Neural cell (in vitro differentiated cells): ENCODE data around the gene RNASE9. TPM values are rescaled to one million over a fixed set of nuclear protein-coding genes. Genes with fewer than 3 reads are reported as not detected.
"Not testable (repeated sequence)": the region's sequence is repeated elsewhere in the genome, so short reads cannot be mapped to it uniquely, and the experiment has no call there.

Experiments used
- H2AFZ ChIP-seq: fragments of 200-600, 300-800 bp; sonication (generic), shearing (Covaris generic); 2 replicates; pipeline ENCODE4 v1.6.0; 2014; ENCODE audit warnings: low read depth, mild to moderate bottlenecking, antibody characterized with exemption, low read length, moderate library complexity
- H3F3A ChIP-seq: fragments of 200-600 bp; shearing (Covaris generic); 2 replicates; pipeline ENCODE4 v1.6.1; 2016; ENCODE audit warnings: mild to moderate bottlenecking, moderate library complexity, mixed read lengths, antibody characterized with exemption, low read length; ENCODE audit not compliant: insufficient read depth, poor library complexity, severe bottlenecking
- H3K27ac ChIP-seq: fragments of 200-600, 300-800 bp; sonication (generic), shearing (Covaris generic); 2 replicates; pipeline ENCODE4 v1.5.1; 2014; ENCODE audit warnings: mild to moderate bottlenecking, low read length, moderate library complexity
- H3K27me3 ChIP-seq: fragments of 300-800, 200-600 bp; sonication (generic), shearing (Covaris generic); 2 replicates; pipeline ENCODE4 v1.6.0; 2014; ENCODE audit warnings: mild to moderate bottlenecking, low read depth, low read length, moderate library complexity; ENCODE audit not compliant: insufficient read depth
- H3K36me3 ChIP-seq: fragments of 300-800, 200-600 bp; sonication (generic), shearing (Covaris generic); 2 replicates; pipeline ENCODE4 v1.5.1; 2014; ENCODE audit warnings: mild to moderate bottlenecking, antibody characterized with exemption, low read length, moderate library complexity; ENCODE audit not compliant: insufficient read depth
- H3K4me2 ChIP-seq: fragments of 300-800, 200-600 bp; sonication (generic), shearing (Covaris generic); 2 replicates; pipeline ENCODE4 v1.6.0; 2014; ENCODE audit warnings: mild to moderate bottlenecking, low read length
- H3K4me3 ChIP-seq: fragments of 300-800, 200-600 bp; sonication (generic), shearing (Covaris generic); 2 replicates; pipeline ENCODE4 v1.5.1; 2014; ENCODE audit warnings: mild to moderate bottlenecking, low read length, moderate library complexity
- H3K79me2 ChIP-seq: fragments of 200-600 bp; shearing (Covaris generic); replicated peaks from 2 replicates; pipeline ENCODE4 v1.6.0; 2014; ENCODE audit warnings: mild to moderate bottlenecking, low read length, moderate library complexity; ENCODE audit not compliant: insufficient read depth
- H3K9ac ChIP-seq: fragments of 300-800, 200-600 bp; sonication (generic), shearing (Covaris generic); 2 replicates; pipeline ENCODE4 v1.6.1; 2016; ENCODE audit warnings: mild to moderate bottlenecking, low read length, mixed read lengths
- H3K9me2 ChIP-seq: fragments of 200-600 bp; shearing (Covaris generic); 2 replicates; pipeline ENCODE4 v1.6.1; 2016; ENCODE audit warnings: mild to moderate bottlenecking, low read length, mixed read lengths; ENCODE audit not compliant: insufficient read depth
- H3K9me3 ChIP-seq: fragments of 200-600, 300-800 bp; sonication (generic), shearing (Covaris generic); 2 replicates; pipeline ENCODE4 v1.6.1; 2016; ENCODE audit warnings: mild to moderate bottlenecking, mixed run types, low read length, moderate library complexity, mixed read lengths
- H4K20me1 ChIP-seq: fragments of 200-600 bp; shearing (Covaris generic); 2 replicates; pipeline ENCODE4 v1.6.1; 2016; ENCODE audit warnings: mild to moderate bottlenecking, mixed run types; ENCODE audit not compliant: insufficient read depth
- CTCF ChIP-seq: fragments of 450-650 bp; IDR thresholded peaks from 2 replicates; pipeline ENCODE4 v1.5.1; 2014; ENCODE audit warnings: antibody characterized with exemption, mild to moderate bottlenecking, moderate library complexity; ENCODE audit not compliant: poor library complexity, severe bottlenecking
- EP300 ChIP-seq: fragments of 450-650 bp; conservative IDR thresholded peaks from 2 replicates; pipeline ENCODE4 v1.6.1; 2014; ENCODE audit warnings: antibody characterized with exemption, mild to moderate bottlenecking, moderate library complexity; ENCODE audit not compliant: poor library complexity, severe bottlenecking
- EZH2 ChIP-seq: fragments of 200-600, 300-800 bp; shearing (Covaris generic), sonication (generic); IDR thresholded peaks from 2 replicates; pipeline ENCODE4 v1.6.1; 2014; ENCODE audit warnings: antibody characterized with exemption, low read length, borderline replicate concordance, mild to moderate bottlenecking; ENCODE audit not compliant: insufficient read depth, poor library complexity, severe bottlenecking
- MXI1 ChIP-seq: fragments of 450-650 bp; conservative IDR thresholded peaks from 2 replicates; pipeline ENCODE4 v1.6.1; 2014; ENCODE audit warnings: antibody characterized with exemption, mild to moderate bottlenecking; ENCODE audit not compliant: poor library complexity, severe bottlenecking
- POLR2AphosphoS5 ChIP-seq: IDR thresholded peaks from 2 replicates; pipeline ENCODE4 v1.6.1; 2012
- RAD21 ChIP-seq: fragments of 450-650 bp; conservative IDR thresholded peaks from 2 replicates; pipeline ENCODE4 v1.6.1; 2014; ENCODE audit warnings: antibody characterized with exemption, mild to moderate bottlenecking, moderate library complexity
- REST ChIP-seq: IDR thresholded peaks from 2 replicates; pipeline ENCODE4 v1.6.1; 2012; ENCODE audit warnings: borderline replicate concordance
- SMC3 ChIP-seq: fragments of 450-650 bp; conservative IDR thresholded peaks from 2 replicates; pipeline ENCODE4 v1.6.1; 2014; ENCODE audit warnings: antibody characterized with exemption, mild to moderate bottlenecking, moderate library complexity; ENCODE audit not compliant: poor library complexity
- TAF1 ChIP-seq: IDR thresholded peaks from 2 replicates; pipeline ENCODE4 v1.6.1; 2012; ENCODE audit warnings: low read depth
- polyA plus RNA-seq: library from polyadenylated mRNA; depleted of rRNA; stranded (reverse); fragments of >200 nt; gene quantifications from 2 replicates; pipeline ENCODE4 v1.2.3, GENCODE V29; 2014

RNASE9 gene
- polyA plus RNA-seq, 1 donor from 2014 or later = not detected

- H3K79me2 ChIP-seq = no peaks in the 10 kb centered on the region
- no peaks in the 10 kb centered on the region for H3K27me3 ChIP-seq
- no peak for TF ChIP-seq EP300
- TF ChIP-seq CTCF = no peak
- TF ChIP-seq EZH2 = no peak
- TF ChIP-seq SMC3 = no peak
- TF ChIP-seq RAD21 = no peak
- TF ChIP-seq MXI1 = no peak
- no peak for TF ChIP-seq TAF1
- TF ChIP-seq POLR2AphosphoS5 = no peak
Measured at GRCh38 chr14:20597108-20597507, 36.3 kb upstream of the RNASE9 start.

GRCh38 chr14:20595726-20596125, 34.9 kb upstream of the RNASE9 start:
- H3K36me3 ChIP-seq, H3K9ac ChIP-seq, H3K9me2 ChIP-seq, H3F3A ChIP-seq, H4K20me1 ChIP-seq, H3K27me3 ChIP-seq, H3K9me3 ChIP-seq, H3K4me2 ChIP-seq, H2AFZ ChIP-seq, H3K27ac ChIP-seq, H3K79me2 ChIP-seq, H3K4me3 ChIP-seq: not testable (repeated sequence)

More at GRCh38 chr14:20597108-20597507, 36.3 kb upstream of the RNASE9 start:
- H3K4me2 ChIP-seq = no peak overlapping the region
- no peaks in the 10 kb centered on the region for H3K9me3 ChIP-seq
- no peaks in the 10 kb centered on the region for H4K20me1 ChIP-seq
- H3K36me3 ChIP-seq = no peaks in the 10 kb centered on the region
- H3F3A ChIP-seq = no peaks in the 10 kb centered on the region
- no peak overlapping the region for H3K9ac ChIP-seq
- H3K27ac ChIP-seq = no peak overlapping the region
- H2AFZ ChIP-seq = no peak overlapping the region
- H3K9me2 ChIP-seq = no peaks in the 10 kb centered on the region
- H3K4me3 ChIP-seq = no peak overlapping the region

- H3K4me2 ChIP-seq = no peak overlapping the region
Measured at GRCh38 chr14:20592574-20592973, 31.7 kb upstream of the RNASE9 start.

More at GRCh38 chr14:20592574-20592973, 31.7 kb upstream of the RNASE9 start:
- no peak overlapping the region for H3K4me3 ChIP-seq
- H3K9ac ChIP-seq = no peak overlapping the region
- no peaks in the 10 kb centered on the region for H3F3A ChIP-seq
- H3K27me3 ChIP-seq = no peaks in the 10 kb centered on the region
- H3K9me3 ChIP-seq = no peaks in the 10 kb centered on the region
- no peaks in the 10 kb centered on the region for H4K20me1 ChIP-seq
- H3K79me2 ChIP-seq = no peaks in the 10 kb centered on the region
- H2AFZ ChIP-seq = no peak overlapping the region
- H3K36me3 ChIP-seq = no peaks in the 10 kb centered on the region
- TF ChIP-seq EP300 (no peak), CTCF (no peak), POLR2AphosphoS5 (no peak), EZH2 (no peak), MXI1 (no peak), RAD21 (no peak), SMC3 (no peak), REST (no peak), TAF1 (no peak)
- H3K9me2 ChIP-seq = no peaks in the 10 kb centered on the region
- H3K27ac ChIP-seq = no peak overlapping the region
